Activated T-cell treated with anti-CD3 and anti-CD28 coated beads, Interleukin-2, amount 50 U/mL, for 4 hours (primary cell): ENCODE results near the gene TNFRSF6B. TPM values are rescaled to one million over a fixed set of nuclear protein-coding genes. Genes with fewer than 3 reads are reported as not detected.

Experiments used
- ATAC-seq, 2 donors: fragments of 200-7000 bp; cut with Tn5 transposase; one replicate each; pipeline ENCODE4 v1.10.0; 2021
- DNase-seq: peaks from one replicate; pipeline ENCODE4 v3.0.0-alpha.2; 2020
- H3K27me3 Mint-ChIP-seq: one replicate; pipeline ENCODE4 v1.8.0; 2021; ENCODE audit warnings: low read depth, mixed read lengths
- H3K36me3 Mint-ChIP-seq: one replicate; pipeline ENCODE4 v1.8.0; 2022; ENCODE audit warnings: mixed read lengths; ENCODE audit not compliant: insufficient read depth
- H3K4me1 Mint-ChIP-seq: one replicate; pipeline ENCODE4 v1.8.0; 2021; ENCODE audit warnings: low read depth, mixed read lengths
- H3K4me3 Mint-ChIP-seq: one replicate; pipeline ENCODE4 v1.8.0; 2021; ENCODE audit warnings: mild to moderate bottlenecking, moderate library complexity, mixed read lengths
- H3K9me3 Mint-ChIP-seq: one replicate; pipeline ENCODE4 v1.8.0; 2021; ENCODE audit warnings: mixed read lengths
- total RNA-seq, 3 donors: library from RNA; stranded (reverse); gene quantifications; one replicate each; pipeline ENCODE4 v1.2.1, GENCODE V29; 2021

TNFRSF6B gene
- total RNA-seq, 3 donors from 2014 or later, result 0.47 TPM; not detected in 2

- H3K27me3 Mint-ChIP-seq, result no peaks in the 10 kb centered on the region
- H3K4me3 Mint-ChIP-seq, result no peak overlapping the region
- peaks cover 28% of the 10 kb centered on the region for H3K4me1 Mint-ChIP-seq
- DNase-seq (no peak), ATAC-seq (no peak)
- no peaks in the 10 kb centered on the region for H3K9me3 Mint-ChIP-seq
- peaks cover 11% of the 10 kb centered on the region for H3K36me3 Mint-ChIP-seq
Measured at GRCh38 chr20:63702751-63703470, 6.5 kb downstream of the TNFRSF6B start.

GRCh38 chr20:63703471-63703975, 7.1 kb downstream of the TNFRSF6B start:
- no peaks in the 10 kb centered on the region for H3K9me3 Mint-ChIP-seq
- ATAC-seq (no peak), DNase-seq (no peak)
- H3K4me1 Mint-ChIP-seq, result peaks cover 29% of the 10 kb centered on the region
- H3K27me3 Mint-ChIP-seq, result no peaks in the 10 kb centered on the region
- H3K4me3 Mint-ChIP-seq, result no peak overlapping the region
- peaks cover 12% of the 10 kb centered on the region for H3K36me3 Mint-ChIP-seq

DNA sequence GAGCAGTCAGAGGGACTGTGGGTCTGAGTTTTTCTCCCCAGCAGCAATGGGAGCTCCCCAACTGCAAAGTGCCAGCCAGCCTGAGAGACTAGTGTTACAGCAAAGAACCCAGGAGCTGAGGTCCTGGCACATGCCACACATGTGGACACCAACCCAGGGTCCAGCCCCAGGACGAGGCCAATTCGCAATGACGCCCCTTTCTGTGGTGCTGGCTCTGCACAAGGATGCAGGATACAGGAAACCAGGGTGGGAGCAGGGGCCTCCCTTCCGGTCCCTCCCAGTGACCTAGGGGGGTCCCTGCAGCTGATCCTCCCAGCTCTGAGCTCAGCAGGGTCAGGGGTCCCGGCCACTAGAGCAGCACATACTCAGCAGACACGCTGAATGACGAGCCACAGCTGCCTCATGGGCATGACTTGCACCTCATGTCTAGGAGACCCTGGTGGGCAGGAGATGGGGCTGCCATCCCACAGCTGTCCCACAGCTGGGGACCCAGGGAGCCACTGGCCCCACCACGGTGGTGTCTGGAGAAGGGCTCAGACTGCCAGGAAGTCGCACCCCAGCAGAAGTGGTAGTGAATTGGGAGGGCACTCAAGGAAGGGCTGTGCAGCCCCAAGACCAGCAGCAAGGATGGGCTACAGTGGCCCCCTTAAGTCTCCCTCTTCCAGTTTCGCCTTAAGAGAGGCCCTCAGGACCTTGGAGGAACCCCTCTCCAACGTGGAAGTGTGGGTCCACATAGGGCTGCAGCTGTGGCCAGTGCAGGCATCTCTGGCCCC, 7.7 kb downstream of the TNFRSF6B start:
- Mint-ChIP-seq H3K4me1 (peaks cover 33% of the 10 kb centered on the region), H3K4me3 (no peak overlapping the region), H3K27me3 (no peaks in the 10 kb centered on the region), H3K36me3 (peaks cover 16% of the 10 kb centered on the region), H3K9me3 (no peaks in the 10 kb centered on the region)
- no peak for ATAC-seq
- no peak for DNase-seq

- DNase-seq (no peak), ATAC-seq (no peak)
- Mint-ChIP-seq H3K27me3 (no peaks in the 10 kb centered on the region), H3K4me1 (peaks cover 35% of the 10 kb centered on the region), H3K36me3 (peaks cover 16% of the 10 kb centered on the region), H3K9me3 (no peaks in the 10 kb centered on the region), H3K4me3 (peak overlapping the region; percentile 38)
Measured at GRCh38 chr20:63704749-63705117, 8.3 kb downstream of the TNFRSF6B start.

GRCh38 chr20:63705232-63706026, 9.0 kb downstream of the TNFRSF6B start:
- DNase-seq, result no peak
- Mint-ChIP-seq H3K9me3 (no peaks in the 10 kb centered on the region), H3K4me1 (peaks cover 36% of the 10 kb centered on the region), H3K36me3 (peaks cover 18% of the 10 kb centered on the region), H3K27me3 (no peaks in the 10 kb centered on the region), H3K4me3 (peak overlapping the region; percentile 38)
- ATAC-seq, result no peak

- H3K4me3 Mint-ChIP-seq, result peak overlapping the region; percentile 92
- H3K9me3 Mint-ChIP-seq, result no peaks in the 10 kb centered on the region
- no peak for DNase-seq
- peaks cover 41% of the 10 kb centered on the region for H3K4me1 Mint-ChIP-seq
- no peaks in the 10 kb centered on the region for H3K27me3 Mint-ChIP-seq
- peaks cover 26% of the 10 kb centered on the region for H3K36me3 Mint-ChIP-seq
- no peak for ATAC-seq
Measured at GRCh38 chr20:63706027-63706695, 9.7 kb downstream of the TNFRSF6B start.

DNA sequence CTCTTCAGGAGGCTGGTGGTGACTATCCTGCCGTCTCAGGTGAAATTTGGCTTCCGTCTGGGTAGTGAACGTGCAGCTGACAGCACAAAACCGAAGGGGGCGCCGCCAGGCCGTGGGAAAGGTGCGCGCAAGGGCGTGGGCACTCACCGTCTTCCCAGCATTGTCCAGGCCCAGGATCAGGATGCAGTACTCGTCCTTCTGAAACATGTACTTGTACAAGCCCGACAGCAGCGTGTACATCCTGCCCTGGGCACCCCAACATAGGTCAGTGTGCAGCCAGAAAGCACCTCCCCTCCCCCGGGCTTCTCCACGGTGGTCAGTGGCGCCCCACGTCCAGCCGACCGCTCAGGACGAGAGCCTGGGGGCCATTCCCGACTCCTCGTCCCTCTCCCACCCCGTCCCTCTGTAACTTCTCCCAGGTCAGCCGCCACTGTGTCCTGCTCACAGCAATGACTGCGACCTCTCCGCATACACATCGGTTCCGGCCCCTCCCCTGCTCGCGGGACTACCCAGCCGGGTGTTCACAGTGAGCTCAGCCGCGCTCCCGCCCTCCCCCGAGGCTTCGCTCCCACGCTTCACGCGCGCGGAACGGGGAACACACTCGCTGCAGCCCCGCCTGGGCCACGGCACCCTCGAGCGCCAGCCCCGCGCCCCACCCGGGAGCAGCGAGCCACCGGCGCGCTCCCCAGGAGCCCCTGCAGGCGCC, 10.6 kb downstream of the TNFRSF6B start:
- DNase-seq (peak; percentile 67), ATAC-seq (peak; percentile 70 to 74)
- no peaks in the 10 kb centered on the region for H3K9me3 Mint-ChIP-seq
- H3K4me3 Mint-ChIP-seq, result peak overlapping the region; percentile 92
- H3K27me3 Mint-ChIP-seq, result no peaks in the 10 kb centered on the region
- H3K36me3 Mint-ChIP-seq, result peaks cover 28% of the 10 kb centered on the region
- peaks cover 43% of the 10 kb centered on the region for H3K4me1 Mint-ChIP-seq

DNA sequence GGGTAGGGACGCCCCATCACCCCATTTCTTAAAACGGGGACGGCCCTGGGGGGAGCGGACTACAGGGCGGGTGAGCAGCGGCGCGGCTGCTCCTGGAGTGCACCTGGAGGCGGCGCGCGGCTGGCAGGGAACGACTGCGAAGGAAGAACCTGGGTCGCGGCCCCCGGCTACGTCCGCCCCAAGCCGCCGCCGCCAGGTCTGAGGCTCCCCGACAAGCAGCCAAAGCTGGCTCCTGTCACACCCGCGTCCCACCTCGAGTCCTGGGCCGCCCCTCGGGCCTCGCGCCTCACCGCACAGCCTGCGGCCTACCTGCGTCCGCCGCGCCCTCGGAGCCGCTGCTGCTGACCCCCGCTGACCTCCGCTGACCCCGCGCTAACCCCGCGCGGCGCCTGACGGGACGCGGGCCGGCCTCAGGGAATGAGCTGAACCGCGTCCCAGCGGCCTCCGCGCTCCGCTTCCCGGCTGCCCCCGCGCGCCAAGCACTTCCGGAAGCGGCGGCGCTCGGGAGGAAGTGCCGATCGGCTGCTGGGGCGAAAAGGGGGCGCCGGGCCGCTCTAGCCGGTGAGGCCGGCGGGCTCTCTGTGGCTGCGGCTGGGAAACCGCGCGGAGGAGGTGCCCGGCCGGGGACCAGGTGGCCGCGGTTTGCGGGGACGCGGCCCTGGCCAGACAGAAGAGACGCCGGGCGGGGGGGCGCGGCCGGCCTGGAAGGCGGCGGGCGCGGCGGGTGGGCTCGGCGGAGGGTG, 11.3 kb downstream of the TNFRSF6B start, which contains the start of the genes ARFRP1 and ZGPAT:
Gene ARFRP1 (minus strand): TSS at position 419 of the 743 bp plus-strand sequence. CDS start 885 bp downstream, outside the sequence.
Gene ZGPAT (plus strand): TSS at position 482 of the 743 bp plus-strand sequence. CDS start 542 bp downstream, outside the sequence.
- Mint-ChIP-seq H3K4me1 (peaks cover 49% of the 10 kb centered on the region), H3K4me3 (peak within 1 kb of the TSS; percentile 92), H3K36me3 (peaks cover 33% of the 10 kb centered on the region), H3K9me3 (no peaks in the 10 kb centered on the region), H3K27me3 (no peaks in the 10 kb centered on the region)
- DNase-seq (peak; percentile 85), ATAC-seq (peak; percentile 87 to 89)

DNA sequence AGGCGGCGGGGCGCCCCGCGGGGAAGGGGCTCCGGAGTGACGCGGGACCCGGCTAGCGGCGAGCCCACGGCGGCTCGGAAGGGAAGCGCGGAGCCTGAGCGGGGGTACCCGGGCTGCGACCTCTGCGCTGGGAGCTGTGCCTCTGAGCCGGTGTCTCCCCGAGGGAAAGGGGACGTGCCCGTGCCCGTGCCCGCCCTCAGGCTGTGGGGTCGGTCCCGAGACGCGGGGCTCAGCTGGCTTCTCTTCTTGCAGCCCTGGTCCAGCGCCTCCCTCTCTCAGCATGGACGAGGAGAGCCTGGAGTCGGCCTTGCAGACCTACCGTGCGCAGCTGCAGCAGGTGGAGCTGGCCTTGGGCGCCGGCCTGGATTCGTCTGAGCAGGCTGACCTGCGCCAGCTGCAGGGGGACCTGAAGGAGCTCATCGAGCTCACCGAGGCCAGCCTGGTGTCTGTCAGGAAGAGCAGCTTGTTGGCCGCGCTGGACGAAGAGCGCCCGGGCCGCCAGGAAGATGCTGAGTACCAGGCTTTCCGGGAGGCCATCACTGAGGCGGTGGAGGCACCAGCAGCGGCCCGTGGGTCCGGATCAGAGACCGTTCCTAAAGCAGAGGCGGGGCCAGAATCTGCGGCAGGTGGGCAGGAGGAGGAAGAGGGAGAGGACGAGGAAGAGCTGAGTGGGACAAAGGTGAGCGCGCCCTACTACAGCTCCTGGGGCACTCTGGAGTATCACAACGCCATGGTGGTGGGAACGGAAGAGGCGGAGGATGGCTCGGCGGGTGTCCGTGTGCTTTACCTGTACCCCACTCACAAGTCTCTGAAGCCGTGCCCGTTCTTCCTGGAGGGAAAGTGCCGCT, 12.1 kb downstream of the TNFRSF6B start:
- H3K4me1 Mint-ChIP-seq, result peaks cover 49% of the 10 kb centered on the region
- H3K36me3 Mint-ChIP-seq, result peaks cover 31% of the 10 kb centered on the region
- H3K27me3 Mint-ChIP-seq, result no peaks in the 10 kb centered on the region
- no peaks in the 10 kb centered on the region for H3K9me3 Mint-ChIP-seq
- H3K4me3 Mint-ChIP-seq, result peak overlapping the region; percentile 85
- no peak for DNase-seq
- ATAC-seq, result peak; percentile 10 to 18

DNA sequence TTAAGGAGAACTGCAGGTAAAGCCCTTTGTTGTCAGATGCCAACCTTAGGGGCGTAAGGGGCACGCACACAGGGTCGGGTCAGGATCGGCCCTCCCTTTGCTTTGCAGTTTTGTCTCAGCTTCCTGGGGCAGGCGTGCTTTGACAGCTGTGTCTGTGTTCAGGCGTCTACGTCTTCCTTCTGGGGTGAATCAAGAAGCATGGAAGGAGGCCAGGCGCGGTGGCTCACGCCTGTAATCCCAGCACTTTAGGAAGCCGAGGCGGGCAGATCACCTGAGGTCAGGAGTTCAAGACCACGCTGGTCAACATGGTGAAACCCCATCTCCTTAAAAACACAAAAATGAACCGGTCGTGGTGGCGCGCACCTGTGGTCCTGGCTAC, 12.7 kb downstream of the TNFRSF6B start:
- Mint-ChIP-seq H3K9me3 (no peaks in the 10 kb centered on the region), H3K4me1 (peaks cover 52% of the 10 kb centered on the region), H3K27me3 (no peaks in the 10 kb centered on the region), H3K36me3 (peaks cover 34% of the 10 kb centered on the region), H3K4me3 (peak overlapping the region; percentile 85)
- DNase-seq (no peak), ATAC-seq (no peak)

GRCh38 chr20:63711085-63711645, 14.7 kb downstream of the TNFRSF6B start:
- no peak for ATAC-seq
- Mint-ChIP-seq H3K27me3 (no peaks in the 10 kb centered on the region), H3K36me3 (peaks cover 42% of the 10 kb centered on the region), H3K4me3 (peak overlapping the region; percentile 31), H3K4me1 (peaks cover 53% of the 10 kb centered on the region), H3K9me3 (peaks cover 6% of the 10 kb centered on the region)
- no peak for DNase-seq

- no peak for DNase-seq
- Mint-ChIP-seq H3K4me3 (no peak overlapping the region), H3K4me1 (peaks cover 50% of the 10 kb centered on the region), H3K9me3 (peaks cover 6% of the 10 kb centered on the region), H3K36me3 (peaks cover 44% of the 10 kb centered on the region), H3K27me3 (no peaks in the 10 kb centered on the region)
- no peak for ATAC-seq
Measured at GRCh38 chr20:63712191-63712590, 15.7 kb downstream of the TNFRSF6B start.
